T follicular helper cell (primary cell): ENCODE data around the gene MCU.
"Not testable (repeated sequence)": the region's sequence is repeated elsewhere in the genome, so short reads cannot be mapped to it uniquely, and the experiment has no call there.

Source experiments
- DNase-seq: peaks from one replicate; pipeline ENCODE4 v3.0.0-alpha.2; 2020; ENCODE audit warnings: low read depth

MCU gene

DNA sequence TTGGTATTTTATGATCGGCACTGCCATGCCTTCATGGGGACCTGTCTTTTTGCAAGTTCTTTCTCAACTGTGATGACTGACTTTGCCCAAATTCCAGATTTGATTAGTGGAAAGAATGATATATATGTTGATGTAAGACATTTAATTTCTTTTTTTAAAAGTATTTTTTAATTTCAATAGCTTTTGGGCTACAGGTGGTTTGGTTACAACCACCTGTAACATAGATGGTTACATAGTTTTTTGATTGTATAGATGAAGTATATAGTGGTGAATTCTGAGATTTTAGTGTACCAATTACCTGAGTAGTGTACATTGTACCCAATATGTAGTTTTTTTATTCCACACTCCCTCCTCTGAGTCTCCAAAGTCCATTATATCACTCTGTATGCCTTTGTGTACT lies 69.6 kb downstream of the MCU start:
- DNase-seq, result no peak

- DNase-seq, result no peak
Observed at GRCh38 chr10:72762042-72762441, 70.1 kb downstream of the MCU start.

GRCh38 chr10:72763201-72763600 lies 71.3 kb downstream of the MCU start:
- no peak for DNase-seq

GRCh38 chr10:72764151-72764550 lies 72.2 kb downstream of the MCU start:
- no peak for DNase-seq

- no peak for DNase-seq
Observed at GRCh38 chr10:72765051-72765745, 73.3 kb downstream of the MCU start.

GRCh38 chr10:72771195-72771594 lies 79.3 kb downstream of the MCU start:
- DNase-seq, result not testable (repeated sequence)

DNA sequence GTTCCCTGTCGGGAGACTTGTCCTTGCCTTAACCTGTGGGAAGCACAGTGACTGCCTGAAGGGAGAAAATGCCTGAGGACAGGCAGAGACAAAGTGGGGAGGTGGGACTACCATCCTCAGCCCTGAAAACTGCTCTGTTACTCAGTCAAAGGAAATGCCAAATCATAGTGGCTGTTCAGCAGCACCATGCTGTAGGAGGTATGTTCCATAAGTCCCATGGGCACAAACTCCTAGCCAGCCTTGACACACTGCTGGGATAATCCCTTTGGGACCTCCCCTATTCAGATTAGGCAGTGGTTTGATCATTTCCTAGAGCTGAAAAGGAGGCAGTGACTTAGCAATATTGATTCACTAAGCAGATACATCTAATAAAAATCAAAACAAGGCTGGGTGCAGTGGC lies 80.1 kb downstream of the MCU start:
- DNase-seq, result no peak

DNA sequence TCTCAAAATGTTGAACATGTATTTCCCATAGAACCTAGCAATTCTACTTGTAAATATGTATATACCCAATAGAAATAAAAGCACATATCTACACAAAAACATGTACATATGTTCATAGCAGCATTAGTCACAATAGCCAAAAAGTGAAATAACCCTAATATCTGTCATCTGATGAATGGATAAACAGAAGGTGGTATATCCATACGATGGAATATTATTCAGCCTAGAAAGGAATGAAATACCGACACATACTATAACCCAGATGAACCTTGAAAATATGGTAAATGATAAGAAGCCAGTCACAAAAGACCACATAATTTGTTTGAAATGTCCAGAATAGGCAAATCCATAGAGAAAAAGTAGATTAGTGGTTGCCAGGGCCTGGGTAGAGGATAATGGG lies 87.9 kb downstream of the MCU start:
- DNase-seq, result no peak

DNA sequence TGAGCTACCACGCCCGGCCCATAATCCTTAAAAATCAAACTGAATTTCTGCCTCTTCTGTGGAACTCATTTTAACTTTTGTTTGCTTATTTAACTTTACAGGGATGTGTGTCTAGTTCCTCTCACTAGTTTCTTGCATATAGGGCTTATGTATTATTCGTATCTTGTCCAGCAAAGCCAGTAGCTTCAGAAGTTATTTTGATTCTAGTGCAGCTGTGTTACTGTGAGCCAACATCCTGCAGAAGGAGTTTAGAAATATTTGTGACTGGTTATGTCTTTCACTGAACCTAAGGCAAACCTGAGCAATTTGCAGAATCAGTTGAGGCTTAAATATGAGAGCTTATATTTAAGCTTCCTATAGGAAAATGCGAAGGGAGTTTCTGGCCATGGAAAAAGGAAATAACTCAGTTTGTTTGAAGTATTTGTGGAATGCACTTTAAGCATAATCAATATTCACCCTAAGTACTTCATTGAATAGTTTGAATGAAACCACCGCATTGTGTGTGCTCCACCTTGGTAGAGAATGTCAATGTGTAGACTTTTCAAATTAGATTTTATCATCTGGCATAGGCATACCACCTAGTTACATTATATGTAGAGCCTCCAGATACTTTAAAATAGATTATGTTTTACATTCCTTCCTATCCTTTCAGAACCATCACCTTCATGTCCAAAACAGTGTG lies 90.8 kb downstream of the MCU start:
- DNase-seq, result no peak

DNA sequence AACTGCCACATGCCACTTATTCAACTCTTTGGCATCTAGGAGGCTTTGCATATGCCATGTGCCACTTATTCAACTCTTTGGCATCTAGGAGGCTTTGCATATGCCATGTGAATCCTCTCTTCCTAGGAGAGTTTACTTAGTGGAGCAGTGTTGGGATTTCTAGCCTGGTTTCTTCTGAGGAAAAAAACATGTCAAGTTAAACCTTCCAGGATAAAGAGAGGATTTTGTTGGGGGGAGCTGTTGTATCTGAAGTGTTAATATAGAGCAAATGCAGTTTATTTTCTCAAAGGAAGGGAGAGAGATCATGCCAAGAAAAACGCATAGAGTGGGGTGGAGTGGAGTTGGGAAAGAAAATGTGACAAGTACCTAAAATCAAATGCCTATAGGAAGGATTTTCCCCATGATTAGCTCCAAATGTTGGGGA lies 91.5 kb downstream of the MCU start:
- DNase-seq, result no peak

- DNase-seq, result no peak
Observed at GRCh38 chr10:72784551-72785351, 92.8 kb downstream of the MCU start.

DNA sequence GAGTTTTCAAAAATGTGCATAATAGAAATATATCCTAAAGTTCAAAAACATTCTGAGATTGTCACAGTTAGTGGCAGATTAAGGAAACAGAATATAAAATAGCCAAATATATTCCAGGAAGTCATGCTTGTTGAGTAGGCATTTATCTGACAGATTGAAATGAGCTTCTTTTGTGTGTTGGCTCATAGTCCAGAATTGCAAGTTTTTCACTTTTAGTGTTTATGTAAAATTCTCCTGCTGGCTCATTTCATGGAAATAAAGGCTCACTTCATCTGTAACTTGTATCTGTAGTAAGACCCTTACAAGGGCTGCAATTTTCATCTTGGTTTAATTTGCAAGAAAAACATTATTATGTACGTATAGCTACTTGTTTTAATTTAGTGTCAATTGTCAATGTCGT lies 93.5 kb downstream of the MCU start:
- no peak for DNase-seq

DNA sequence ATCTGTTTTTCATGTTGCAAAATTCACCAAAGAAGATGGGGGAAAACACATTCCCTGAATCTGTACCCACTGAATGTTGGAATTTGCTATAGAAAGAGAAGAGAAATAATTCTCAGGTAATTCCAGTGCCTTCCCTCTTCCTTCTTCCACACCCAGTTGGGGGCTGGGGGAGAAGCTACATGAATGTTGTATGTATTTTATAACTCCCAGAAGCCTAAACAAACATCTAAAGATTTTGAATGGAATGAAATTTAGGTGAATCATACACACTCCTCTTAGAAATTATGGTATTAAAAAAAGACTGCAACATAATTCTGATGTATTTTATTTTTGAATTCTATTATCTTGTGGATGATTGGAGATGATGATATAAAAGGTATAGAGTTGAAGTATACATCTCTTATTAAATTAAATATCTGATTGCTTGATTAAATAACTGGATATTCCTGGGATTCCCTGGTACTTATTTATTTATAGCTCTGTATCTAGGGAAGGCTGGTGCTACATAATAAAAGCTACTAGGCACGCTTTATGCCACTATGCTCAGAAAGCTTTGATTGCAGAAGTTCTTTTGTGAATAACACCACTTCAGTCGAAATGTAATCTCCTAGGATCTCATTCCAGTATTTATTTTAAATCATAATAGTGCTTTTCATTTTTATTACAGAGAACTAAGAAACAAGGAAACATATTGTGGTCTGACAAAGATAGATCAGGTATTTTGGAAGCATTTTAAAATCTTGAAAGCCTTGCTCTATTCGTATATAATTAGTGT lies 98.5 kb downstream of the MCU start:
- no peak for DNase-seq

DNA sequence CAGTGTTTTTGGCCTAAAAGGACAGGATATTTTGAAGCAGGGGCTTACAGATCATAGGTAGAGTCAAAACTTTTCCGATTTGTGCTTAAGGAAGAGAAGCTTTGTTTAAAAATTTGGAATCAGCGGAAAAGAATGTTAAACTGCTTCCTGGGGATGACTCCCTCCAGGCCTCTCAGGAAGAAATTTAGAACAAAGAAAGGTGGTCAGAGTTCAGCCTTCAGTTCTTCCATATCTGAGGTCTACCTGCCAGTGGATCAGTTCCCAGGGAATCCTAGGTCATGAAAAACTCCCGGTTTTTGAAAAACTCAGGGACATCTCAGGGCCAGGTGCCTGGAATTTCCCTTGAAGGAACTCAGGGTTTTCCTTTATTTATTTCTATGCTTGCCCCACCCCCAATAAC lies 100.3 kb downstream of the MCU start:
- no peak for DNase-seq

DNA sequence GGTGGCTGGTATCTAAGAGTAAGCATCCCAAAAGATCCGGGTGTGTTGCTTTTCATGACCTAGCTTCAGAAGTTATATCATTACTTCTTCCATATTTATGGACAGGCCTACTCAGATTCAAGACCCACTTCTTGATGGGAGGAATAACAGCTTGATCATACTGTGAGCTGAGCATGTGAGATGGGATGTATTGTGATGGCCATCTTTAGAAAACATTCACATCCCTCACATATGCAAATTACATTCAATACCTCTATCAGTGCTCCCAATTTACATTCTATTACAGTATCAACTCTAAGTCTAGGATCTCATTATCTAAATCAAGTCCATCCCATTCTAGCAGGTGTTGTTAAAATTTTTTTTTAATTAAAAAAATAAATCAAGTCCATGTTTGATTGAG lies 101.8 kb downstream of the MCU start:
- DNase-seq, result no peak

- no peak for DNase-seq
Observed at GRCh38 chr10:72794260-72794659, 102.3 kb downstream of the MCU start.

DNA sequence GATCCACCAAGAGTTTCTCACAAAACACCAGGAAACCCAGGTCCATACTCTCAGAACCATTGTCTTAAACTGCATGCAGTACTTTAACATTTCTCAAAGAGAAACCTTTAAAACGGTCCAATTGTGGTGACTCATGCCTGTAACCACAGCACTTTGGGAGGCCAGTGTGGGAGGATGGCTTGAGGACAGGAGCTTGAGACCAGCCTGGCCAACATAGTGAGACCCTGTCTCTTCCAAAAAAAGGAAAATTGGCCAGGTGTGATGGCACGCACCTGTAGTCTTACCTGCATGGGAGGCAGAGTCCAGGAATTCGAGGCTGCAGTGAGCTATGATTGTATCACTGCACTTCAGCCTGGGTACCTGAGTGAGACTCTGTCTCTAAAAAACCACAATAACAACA lies 104.1 kb downstream of the MCU start:
- DNase-seq, result no peak

- DNase-seq, result no peak
Observed at GRCh38 chr10:72796538-72796937, 104.6 kb downstream of the MCU start.

DNA sequence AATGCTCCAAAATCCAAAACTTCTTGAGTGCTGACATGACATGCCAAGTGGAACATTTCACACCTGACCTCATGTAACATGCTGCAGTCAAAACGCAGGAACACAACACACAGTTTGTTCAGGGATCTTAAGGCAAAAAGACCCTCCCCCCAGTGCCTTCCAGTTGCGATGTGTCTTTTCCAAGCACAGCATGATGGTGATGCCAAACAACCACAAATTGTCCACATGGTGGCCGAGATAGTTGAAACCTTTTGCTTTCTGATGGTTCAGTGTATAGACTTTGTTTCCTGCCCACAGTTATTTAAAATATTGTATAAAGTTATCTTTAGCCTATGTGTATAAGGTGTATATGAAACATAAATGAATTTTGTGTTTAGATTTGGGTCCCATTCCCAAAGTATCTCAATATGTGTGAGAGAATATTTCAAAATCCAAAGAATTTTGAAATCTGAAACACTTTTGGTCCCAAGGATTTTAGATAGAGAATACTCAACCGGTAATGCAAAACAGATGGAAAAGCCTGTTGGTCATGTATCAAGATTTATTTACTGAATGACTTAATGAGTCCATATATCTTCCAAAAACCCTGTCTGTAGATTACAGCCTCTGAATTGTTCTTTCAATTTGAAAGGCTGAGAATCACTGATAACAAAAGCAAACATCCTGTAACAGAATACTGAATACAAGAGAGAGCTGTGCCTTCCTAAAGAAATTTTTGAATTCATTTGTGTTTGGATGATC lies 108.2 kb downstream of the MCU start:
- no peak for DNase-seq

DNA sequence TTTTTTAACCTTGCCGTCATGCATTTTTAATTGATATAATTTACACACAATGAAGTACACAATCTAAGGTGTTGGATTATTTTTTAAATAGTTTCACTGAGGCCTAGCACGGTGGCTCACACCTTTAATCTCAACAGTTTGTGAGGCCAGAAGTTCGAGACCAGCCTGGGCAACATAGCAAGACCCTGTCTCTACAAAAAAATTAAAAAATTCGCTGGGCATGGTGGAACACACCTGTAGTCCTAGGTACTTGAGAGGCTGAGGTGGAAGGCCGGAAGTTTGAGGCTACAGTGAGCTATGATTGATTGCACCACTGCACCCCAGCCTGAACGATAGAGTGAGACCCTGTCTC lies 108.8 kb downstream of the MCU start:
- no peak for DNase-seq

DNA sequence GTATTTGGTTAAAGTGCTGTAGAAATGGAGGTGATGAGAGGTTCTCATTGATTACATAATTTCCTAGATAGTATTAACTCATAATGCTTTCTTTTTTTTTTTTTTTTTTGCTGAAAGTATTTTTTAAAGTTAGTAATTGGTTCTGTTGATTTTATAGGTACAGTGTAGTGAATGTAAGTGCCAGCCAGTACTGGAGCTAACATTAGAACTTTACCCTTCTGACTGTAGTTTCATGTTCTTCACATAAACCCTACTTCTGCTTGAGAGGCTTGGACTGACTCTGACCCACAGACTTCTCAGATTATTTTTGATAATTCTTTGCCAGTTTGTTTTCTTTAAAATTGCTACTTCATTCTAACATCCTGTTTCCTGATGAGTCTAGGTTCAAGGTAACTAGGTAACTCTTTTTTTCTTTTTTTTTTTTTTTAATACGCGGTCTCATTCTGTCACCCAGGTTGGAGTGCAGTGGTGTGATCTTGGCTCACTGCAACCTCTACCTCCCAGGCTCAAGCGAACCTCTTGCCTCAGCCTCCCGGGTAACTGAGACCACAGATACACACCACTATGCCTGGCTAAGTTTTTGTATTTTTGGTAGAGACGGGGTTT lies 109.4 kb downstream of the MCU start:
- DNase-seq, result no peak
